Fibroblast of pulmonary artery (primary cell): Measurements from ENCODE around the gene GRIN2A.
"Not testable (repeated sequence)": the region's sequence is repeated elsewhere in the genome, so short reads cannot be mapped to it uniquely, and the experiment has no call there.

ENCODE experiments used
- DNase-seq: peaks from one replicate; pipeline ENCODE4 v3.0.0-alpha.2; 2010; ENCODE audit warnings: low read depth
- H3K4me3 ChIP-seq: replicated peaks from 2 replicates; pipeline ENCODE4 v1.5.1; 2011; ENCODE audit warnings: low read depth, mild to moderate bottlenecking, control low read depth, low read length, moderate library complexity
- TF ChIP-seq, protein P1 (sequence below): IDR thresholded peaks from 2 replicates; pipeline ENCODE4 v1.5.1; 2011; ENCODE audit warnings: mild to moderate bottlenecking, control low read depth, low read length, inconsistent platforms; ENCODE audit errors: missing control alignments

GRIN2A gene

DNA sequence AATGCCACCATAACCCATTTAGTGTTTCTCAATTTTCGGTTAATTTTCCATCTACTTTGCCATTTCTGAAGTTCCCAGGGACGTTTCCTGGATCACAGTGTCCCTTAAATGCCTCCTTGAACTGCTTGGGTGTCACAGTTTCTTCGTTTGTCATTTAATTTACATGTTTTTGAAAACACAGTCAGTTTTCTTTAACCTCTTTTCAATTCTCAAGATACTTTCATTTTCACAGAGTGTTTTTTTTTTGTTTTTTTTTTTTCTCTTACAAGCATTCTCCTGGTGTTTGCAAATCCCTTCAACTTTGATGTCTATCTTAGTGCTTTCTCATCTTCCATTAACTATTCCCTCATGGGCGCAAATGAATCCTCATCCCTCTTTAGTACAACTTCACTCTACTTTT lies 283.7 kb downstream of the GRIN2A start:
- TF ChIP-seq, protein P1, sequence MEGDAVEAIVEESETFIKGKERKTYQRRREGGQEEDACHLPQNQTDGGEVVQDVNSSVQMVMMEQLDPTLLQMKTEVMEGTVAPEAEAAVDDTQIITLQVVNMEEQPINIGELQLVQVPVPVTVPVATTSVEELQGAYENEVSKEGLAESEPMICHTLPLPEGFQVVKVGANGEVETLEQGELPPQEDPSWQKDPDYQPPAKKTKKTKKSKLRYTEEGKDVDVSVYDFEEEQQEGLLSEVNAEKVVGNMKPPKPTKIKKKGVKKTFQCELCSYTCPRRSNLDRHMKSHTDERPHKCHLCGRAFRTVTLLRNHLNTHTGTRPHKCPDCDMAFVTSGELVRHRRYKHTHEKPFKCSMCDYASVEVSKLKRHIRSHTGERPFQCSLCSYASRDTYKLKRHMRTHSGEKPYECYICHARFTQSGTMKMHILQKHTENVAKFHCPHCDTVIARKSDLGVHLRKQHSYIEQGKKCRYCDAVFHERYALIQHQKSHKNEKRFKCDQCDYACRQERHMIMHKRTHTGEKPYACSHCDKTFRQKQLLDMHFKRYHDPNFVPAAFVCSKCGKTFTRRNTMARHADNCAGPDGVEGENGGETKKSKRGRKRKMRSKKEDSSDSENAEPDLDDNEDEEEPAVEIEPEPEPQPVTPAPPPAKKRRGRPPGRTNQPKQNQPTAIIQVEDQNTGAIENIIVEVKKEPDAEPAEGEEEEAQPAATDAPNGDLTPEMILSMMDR, result no peak

DNA sequence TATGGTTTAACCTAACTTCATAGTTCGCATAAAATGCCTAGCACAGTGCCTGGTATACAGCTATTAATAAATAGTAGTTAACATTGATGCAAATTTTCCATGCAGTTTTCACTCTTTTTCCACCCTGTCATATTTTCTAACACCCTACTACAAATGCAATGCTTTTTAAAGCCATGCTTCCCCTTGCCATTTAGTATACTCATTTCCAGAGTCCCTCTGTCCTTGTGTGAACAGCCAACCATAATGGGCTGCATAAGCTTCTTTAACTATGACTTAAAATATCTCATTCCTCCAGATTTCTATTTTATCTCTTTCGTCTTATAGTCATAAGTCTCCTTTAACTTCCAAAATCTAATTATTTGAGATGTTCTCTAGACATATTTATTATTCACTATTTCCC lies 284.1 kb downstream of the GRIN2A start:
- no peak for DNase-seq
- TF ChIP-seq, protein P1, result no peak
- no peak overlapping the region for H3K4me3 ChIP-seq

More for the DNA sequence above, 283.7 kb downstream of the GRIN2A start:
- no peak for DNase-seq
- H3K4me3 ChIP-seq, result no peak overlapping the region

DNA sequence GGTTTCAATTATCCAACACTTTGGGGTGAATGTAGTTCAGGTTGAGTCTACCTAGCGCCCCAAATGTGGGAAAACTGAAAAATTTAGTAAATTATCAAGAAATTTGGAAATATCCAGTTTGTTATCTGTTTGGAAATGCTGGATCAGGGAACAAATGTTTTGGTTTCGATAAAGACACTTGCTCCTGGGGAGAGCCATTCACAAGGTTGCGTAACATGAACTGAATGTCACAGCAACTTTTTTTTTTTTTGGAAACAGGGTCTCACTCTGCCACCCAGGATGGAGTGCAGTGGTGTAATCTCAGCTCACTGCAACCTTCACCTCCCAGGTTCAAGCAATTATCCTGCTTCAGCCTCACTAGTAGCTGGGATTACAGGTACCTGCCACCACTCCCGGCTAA lies 286.4 kb downstream of the GRIN2A start:
- H3K4me3 ChIP-seq, result no peak overlapping the region
- no peak for DNase-seq
- TF ChIP-seq, protein P1, result no peak

DNA sequence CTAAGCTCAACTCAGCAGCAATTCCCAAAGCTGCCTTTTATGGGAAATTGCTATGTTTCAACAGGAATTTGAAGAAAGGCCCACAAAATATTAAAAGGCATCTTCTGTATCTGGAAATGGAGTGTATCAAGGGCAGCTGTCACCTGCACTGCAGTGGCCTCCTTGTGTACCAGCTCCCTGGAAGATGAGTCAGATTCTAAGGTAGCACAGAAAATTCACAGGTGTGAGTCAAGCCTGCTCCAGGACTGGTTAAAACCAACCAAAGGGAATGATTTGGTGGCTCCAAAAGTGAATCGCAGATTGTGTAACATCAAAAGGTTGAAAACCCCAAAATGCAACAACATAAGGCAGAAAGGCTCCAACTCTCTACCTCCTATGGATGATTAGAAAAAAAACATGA lies 296.4 kb downstream of the GRIN2A start:
- DNase-seq, result no peak
- H3K4me3 ChIP-seq, result no peak overlapping the region
- TF ChIP-seq, protein P1, result no peak

DNA sequence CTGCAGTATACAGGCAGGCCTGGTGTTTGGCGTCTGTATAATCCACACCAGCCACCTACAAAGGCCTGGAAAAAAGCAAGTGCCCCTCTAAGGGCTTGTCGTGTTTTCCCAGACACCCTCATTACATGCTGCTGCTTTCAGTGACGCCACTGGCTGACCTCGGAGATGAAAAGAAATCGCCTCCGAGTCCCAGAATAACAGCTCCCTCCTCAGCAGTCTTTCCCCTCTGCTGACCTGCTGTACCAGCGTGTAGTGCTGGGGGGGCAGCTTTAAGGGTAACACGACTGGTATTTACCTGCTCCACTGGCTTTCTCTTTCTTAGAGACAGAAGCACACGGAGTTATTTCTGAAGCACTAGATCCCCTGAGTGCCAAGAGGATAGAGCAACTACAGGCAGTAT lies 296.8 kb downstream of the GRIN2A start:
- no peak for DNase-seq
- no peak overlapping the region for H3K4me3 ChIP-seq
- TF ChIP-seq, protein P1, result no peak

DNA sequence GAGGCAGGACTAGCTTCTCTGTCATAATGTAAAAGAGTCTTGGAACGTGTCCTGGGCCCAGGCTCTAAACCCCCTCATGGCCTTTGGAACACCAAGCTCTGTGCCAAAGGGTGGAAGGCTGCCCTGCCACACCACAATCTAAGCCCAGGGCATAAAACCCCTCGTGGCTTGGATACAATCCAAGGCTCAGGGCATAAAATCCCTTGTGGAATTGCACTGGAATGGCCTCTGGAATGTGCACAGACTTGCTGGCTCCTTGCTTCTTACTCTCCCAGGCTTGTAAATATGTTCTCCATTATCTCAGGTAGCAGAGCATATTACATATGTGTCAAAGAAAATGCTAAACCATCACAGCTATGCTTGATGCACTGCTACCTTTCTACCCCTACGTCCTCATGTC lies 306.2 kb downstream of the GRIN2A start:
- DNase-seq, H3K4me3 ChIP-seq: not testable (repeated sequence)

DNA sequence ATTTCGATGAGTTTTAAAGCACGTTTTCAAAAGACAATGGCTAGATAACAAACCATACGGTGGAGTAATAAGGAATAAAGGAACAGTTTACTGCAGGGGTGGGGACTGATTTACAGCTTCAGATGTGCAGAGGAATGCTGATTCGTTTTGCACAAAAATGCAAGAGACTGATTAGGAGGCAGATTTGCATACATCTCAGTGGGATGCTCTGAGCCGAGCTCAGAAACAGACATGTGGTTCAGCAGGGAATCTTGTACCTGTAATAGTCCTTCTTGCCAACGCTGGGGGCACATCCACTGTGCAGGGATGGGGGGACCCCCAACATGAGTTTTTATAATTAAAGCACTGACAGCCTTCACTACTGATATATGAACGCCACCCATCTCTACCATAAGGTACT lies 308.0 kb downstream of the GRIN2A start:
- no peak overlapping the region for H3K4me3 ChIP-seq
- TF ChIP-seq, protein P1, result no peak
- DNase-seq, result no peak

DNA sequence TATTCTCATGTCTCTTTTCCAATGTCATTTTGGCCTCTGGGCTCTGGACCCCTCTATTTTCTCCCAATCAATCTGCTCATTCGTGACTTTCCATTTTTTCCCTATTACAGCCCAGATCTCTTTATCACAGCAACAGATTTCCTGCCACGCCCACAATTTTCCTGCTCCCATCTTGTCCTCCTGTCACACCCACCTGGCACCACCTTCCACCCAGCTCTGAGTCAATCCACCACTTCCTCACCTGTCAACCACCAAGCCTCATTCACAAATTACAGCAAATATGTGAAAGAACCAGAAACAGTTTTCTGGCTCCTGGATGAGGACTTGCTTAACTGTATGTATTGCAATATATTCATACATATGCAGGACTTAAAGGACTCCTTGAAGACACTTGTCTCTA lies 311.3 kb downstream of the GRIN2A start:
- no peak overlapping the region for H3K4me3 ChIP-seq
- no peak for DNase-seq
- TF ChIP-seq, protein P1, result no peak
